GM21825 (cell line): ENCODE measurements around the gene STK4.
"Not testable (repeated sequence)": the region's sequence is repeated elsewhere in the genome, so short reads cannot be mapped to it uniquely, and the experiment has no call there.

Experiments used
- ATAC-seq: cut with Tn5 transposase; IDR thresholded peaks from one replicate; pipeline ENCODE4 v1.9.1; 2021; ENCODE audit warnings: mild to moderate bottlenecking, moderate library complexity; ENCODE audit not compliant: unreplicated experiment

Gene STK4

GRCh38 chr20:45052698-45053429 lies 86.6 kb downstream of the STK4 start:
- peak; percentile 48 for ATAC-seq

- no peak for ATAC-seq
Measured at GRCh38 chr20:45053430-45054351, 87.4 kb downstream of the STK4 start.

- ATAC-seq = no peak
Measured at GRCh38 chr20:45055056-45055455, 88.7 kb downstream of the STK4 start.

- no peak for ATAC-seq
Measured at GRCh38 chr20:45056473-45057173, 90.3 kb downstream of the STK4 start.

GRCh38 chr20:45058168-45058850 lies 92.0 kb downstream of the STK4 start:
- ATAC-seq = no peak

- ATAC-seq = no peak
Measured at GRCh38 chr20:45059022-45059728, 92.9 kb downstream of the STK4 start.

- ATAC-seq = no peak
Measured at GRCh38 chr20:45060294-45060693, 94.0 kb downstream of the STK4 start.

- no peak for ATAC-seq
Measured at GRCh38 chr20:45061244-45061643, 94.9 kb downstream of the STK4 start.

- not testable (repeated sequence) for ATAC-seq
Measured at GRCh38 chr20:45063107-45063506, 96.8 kb downstream of the STK4 start.

GRCh38 chr20:45064812-45065211 lies 98.5 kb downstream of the STK4 start:
- ATAC-seq = no peak

GRCh38 chr20:45066372-45066771 lies 100.1 kb downstream of the STK4 start:
- no peak for ATAC-seq

- no peak for ATAC-seq
Measured at GRCh38 chr20:45067087-45067486, 100.8 kb downstream of the STK4 start.

- no peak for ATAC-seq
Measured at GRCh38 chr20:45067558-45067957, 101.2 kb downstream of the STK4 start.

- ATAC-seq = no peak
Measured at GRCh38 chr20:45069261-45069660, 102.9 kb downstream of the STK4 start.

GRCh38 chr20:45070932-45071632 lies 104.8 kb downstream of the STK4 start:
- ATAC-seq = no peak

- ATAC-seq = no peak
Measured at GRCh38 chr20:45072066-45072465, 105.8 kb downstream of the STK4 start.

GRCh38 chr20:45073221-45073620 lies 106.9 kb downstream of the STK4 start:
- ATAC-seq = no peak

- no peak for ATAC-seq
Measured at GRCh38 chr20:45077559-45077958, 111.2 kb downstream of the STK4 start.

GRCh38 chr20:45080867-45081624 lies 114.7 kb downstream of the STK4 start:
- ATAC-seq = no peak
